ENCODE results near the gene OSBPL8.
"Not testable (repeated sequence)": the region's sequence is repeated elsewhere in the genome, so short reads cannot be mapped to it uniquely, and the experiment has no call there.

Gene OSBPL8

DNA sequence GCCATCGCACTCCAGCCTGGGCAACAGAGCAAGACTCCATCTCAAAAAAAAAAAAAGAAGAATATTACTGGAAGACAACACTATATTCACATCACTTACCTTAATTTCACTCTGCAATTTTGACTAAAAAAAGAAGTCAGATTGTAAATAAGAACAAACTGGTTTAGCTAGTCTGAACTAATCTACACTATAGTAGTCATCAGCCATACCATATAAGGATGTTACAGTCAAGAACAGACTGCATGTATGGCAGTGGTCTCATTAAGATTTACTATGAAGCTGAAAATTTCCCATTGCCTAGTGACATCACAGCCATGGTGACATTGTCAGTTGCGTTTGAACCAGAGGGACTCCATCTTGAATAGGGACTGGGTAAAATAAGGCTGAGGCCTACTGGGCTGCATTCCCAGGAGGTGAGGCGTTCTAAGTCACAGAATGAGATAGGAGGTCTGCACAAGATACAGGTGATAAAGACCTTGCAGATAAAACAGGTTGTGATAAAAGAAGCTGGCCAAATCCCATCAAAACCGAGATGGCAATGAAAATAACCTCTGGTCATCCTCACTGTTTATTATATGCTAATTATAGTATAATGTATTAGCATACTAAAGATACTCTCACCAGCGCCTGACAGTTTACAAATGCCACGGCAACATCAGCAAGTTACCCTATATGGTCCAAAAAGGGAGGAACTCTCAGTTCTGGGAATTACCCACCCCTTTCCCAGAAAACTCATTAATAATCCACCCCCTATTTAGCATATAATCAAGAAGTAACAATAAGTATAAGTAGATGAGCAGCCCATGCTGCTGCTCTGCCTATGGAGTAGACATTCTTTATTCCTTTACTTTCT lies 51.2 kb downstream of the OSBPL8 start:
- no peak for FAIRE-seq
- TF ChIP-seq, protein P1, sequence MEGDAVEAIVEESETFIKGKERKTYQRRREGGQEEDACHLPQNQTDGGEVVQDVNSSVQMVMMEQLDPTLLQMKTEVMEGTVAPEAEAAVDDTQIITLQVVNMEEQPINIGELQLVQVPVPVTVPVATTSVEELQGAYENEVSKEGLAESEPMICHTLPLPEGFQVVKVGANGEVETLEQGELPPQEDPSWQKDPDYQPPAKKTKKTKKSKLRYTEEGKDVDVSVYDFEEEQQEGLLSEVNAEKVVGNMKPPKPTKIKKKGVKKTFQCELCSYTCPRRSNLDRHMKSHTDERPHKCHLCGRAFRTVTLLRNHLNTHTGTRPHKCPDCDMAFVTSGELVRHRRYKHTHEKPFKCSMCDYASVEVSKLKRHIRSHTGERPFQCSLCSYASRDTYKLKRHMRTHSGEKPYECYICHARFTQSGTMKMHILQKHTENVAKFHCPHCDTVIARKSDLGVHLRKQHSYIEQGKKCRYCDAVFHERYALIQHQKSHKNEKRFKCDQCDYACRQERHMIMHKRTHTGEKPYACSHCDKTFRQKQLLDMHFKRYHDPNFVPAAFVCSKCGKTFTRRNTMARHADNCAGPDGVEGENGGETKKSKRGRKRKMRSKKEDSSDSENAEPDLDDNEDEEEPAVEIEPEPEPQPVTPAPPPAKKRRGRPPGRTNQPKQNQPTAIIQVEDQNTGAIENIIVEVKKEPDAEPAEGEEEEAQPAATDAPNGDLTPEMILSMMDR (IDR thresholded peaks at IDR 0.05; ENCODE audit: insufficient read depth, missing control alignments): no peak
- no peak for DNase-seq (ENCODE audit: insufficient read length, low spot score)

DNA sequence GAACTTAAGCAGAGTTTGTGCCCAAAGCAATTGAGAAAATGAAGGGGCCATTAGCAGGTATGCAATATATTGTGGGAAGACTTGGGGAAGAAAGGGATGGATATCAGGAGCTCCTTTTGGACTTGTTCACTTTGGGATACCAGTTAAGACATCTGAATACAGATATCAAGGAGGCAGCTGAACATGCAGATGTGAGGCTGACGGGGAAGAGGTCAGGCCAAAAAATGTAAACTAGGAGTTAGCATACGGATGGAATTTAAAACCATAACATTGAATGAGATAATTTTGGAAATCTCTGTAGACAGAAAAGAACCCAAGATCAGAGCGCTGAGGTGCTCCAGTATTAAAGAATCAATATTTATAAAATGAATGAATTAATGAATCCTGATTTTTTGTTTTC lies 53.4 kb downstream of the OSBPL8 start:
- FAIRE-seq (no peak), DNase-seq (ENCODE audit: insufficient read length, low spot score) (no peak)
- TF ChIP-seq, protein P1 (IDR thresholded peaks at IDR 0.05; ENCODE audit: insufficient read depth, missing control alignments): no peak

- DNase-seq (ENCODE audit: insufficient read length, low spot score) (no peak), FAIRE-seq (no peak)
- TF ChIP-seq, protein P1 (IDR thresholded peaks at IDR 0.05; ENCODE audit: insufficient read depth, missing control alignments): no peak
These were observed 54.5 kb downstream of the OSBPL8 start for GRCh38 chr12:76505050-76505449.

DNA sequence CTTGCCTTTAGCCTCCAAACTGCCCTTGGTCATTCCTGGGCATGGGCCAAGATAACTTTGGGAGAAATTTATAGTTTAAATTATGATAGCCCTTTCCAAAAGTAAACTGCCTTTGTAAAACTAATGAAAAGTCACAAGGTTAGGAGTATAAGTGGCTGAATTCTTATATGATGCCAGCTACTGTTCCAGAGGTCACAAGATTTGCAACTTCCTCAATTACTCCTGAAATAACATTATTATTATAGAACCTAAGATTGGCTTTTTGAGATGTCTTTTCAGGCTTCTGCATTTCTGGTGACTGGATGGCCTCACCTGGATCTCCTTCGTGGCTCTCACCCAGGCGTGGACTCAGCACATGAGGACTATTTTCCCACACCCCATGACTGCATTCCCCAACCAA lies 55.0 kb downstream of the OSBPL8 start:
- FAIRE-seq (no peak), DNase-seq (ENCODE audit: insufficient read length, low spot score) (no peak)
- TF ChIP-seq, protein P1 (IDR thresholded peaks at IDR 0.05; ENCODE audit: insufficient read depth, missing control alignments): no peak

DNA sequence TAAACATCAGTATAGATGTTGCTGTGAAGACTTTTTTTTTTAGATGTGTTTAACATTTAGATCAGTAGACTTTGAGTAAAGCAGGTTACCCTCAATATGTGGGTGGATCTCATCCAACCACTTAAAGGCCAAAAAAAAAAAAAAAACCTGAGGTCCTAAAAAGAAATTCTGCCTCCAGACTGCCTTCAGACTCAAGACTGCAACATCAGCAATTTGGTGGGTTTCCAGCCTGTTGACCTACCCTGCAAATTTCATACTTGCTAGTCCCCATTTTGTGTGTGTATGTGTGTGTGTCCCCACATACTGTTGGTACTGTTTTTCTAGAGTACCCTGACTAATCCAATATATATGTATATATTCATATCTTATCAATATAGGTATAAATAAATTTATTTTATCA lies 55.6 kb downstream of the OSBPL8 start:
- FAIRE-seq (no peak), DNase-seq (ENCODE audit: insufficient read length, low spot score) (no peak)
- TF ChIP-seq, protein P1 (IDR thresholded peaks at IDR 0.05; ENCODE audit: insufficient read depth, missing control alignments): no peak

- no peak for DNase-seq (ENCODE audit: insufficient read length, low spot score)
- TF ChIP-seq, protein P1 (IDR thresholded peaks at IDR 0.05; ENCODE audit: insufficient read depth, missing control alignments): no peak
- no peak for FAIRE-seq
These were observed 58.2 kb downstream of the OSBPL8 start for GRCh38 chr12:76501390-76501789.

- not testable (repeated sequence) for DNase-seq (ENCODE audit: insufficient read length, low spot score); FAIRE-seq
These were observed 60.4 kb downstream of the OSBPL8 start for GRCh38 chr12:76499136-76499535.
